HEK293 (cell line): ENCODE results near the gene SMIM1.

Experiments used
- CTCF ChIA-PET: fragments of 350-600 bp; formaldehyde crosslinking; extraction: SDS; loops from one replicate; lab custom pipeline; 2021; ENCODE audit warnings: antibody characterized with exemption; lab: Yijun Ruan, JAX
- POLR2A ChIA-PET: fragments of 300-600 bp; formaldehyde crosslinking; extraction: SDS; loops from one replicate; lab custom pipeline; 2020; ENCODE audit warnings: antibody characterized with exemption, inconsistent platforms; lab: Yijun Ruan, JAX
- H3K27ac ChIP-seq: fragments of 200-500 bp; sonication (Bioruptor generic); 2 replicates; pipeline ENCODE4 v1.5.1; 2014; ENCODE audit warnings: low read depth, low read length, control low read depth, inconsistent platforms; ENCODE audit errors: extremely low read depth
- H3K36me3 ChIP-seq, 2 experiments: fragments of 200-500 bp in 1 of 2; sonication (Bioruptor generic) in 1 of 2; 1 replicate in 1 of 2; 2 replicates in 1 of 2; pipeline ENCODE4 v1.5.1; 2014 to 2017; ENCODE audit warnings: inconsistent platforms in 2 of 2, low read length in 2 of 2; ENCODE audit not compliant: control insufficient read depth in 2 of 2, insufficient read depth in 1 of 2
- H3K4me1 ChIP-seq: fragments of 200-500 bp; sonication (Bioruptor generic); 2 replicates; pipeline ENCODE4 v1.5.1; 2014; ENCODE audit warnings: mild to moderate bottlenecking, low read length, inconsistent platforms; ENCODE audit not compliant: control insufficient read depth, insufficient read depth
- H3K4me3 ChIP-seq: 2 replicates; pipeline ENCODE4 v1.5.1; 2011; ENCODE audit warnings: low read depth, mild to moderate bottlenecking, control low read depth, low read length, moderate library complexity
- H3K9me3 ChIP-seq: fragments of 200-500 bp; sonication (Bioruptor generic); 2 replicates; pipeline ENCODE4 v1.5.1; 2014; ENCODE audit warnings: low read depth, low read length, inconsistent platforms; ENCODE audit not compliant: control insufficient read depth, insufficient read depth
- GLIS1 ChIP-seq: fragments of 450-650 bp; formaldehyde crosslinking; IDR thresholded peaks from 2 replicates; pipeline ENCODE4 v1.5.1; 2016; ENCODE audit warnings: missing biosample characterization, missing genetic modification characterization
- GLIS2 ChIP-seq: fragments of 450-650 bp; formaldehyde crosslinking; IDR thresholded peaks from 2 replicates; pipeline ENCODE4 v1.5.1; 2016; ENCODE audit warnings: missing biosample characterization, missing genetic modification characterization
- KLF1 ChIP-seq: fragments of 450-650 bp; formaldehyde crosslinking; IDR thresholded peaks from 2 replicates; pipeline ENCODE4 v1.5.1; 2016; ENCODE audit warnings: missing biosample characterization, missing genetic modification characterization
- KLF16 ChIP-seq: fragments of 450-650 bp; formaldehyde crosslinking; IDR thresholded peaks from 2 replicates; pipeline ENCODE4 v1.5.1; 2017; ENCODE audit warnings: missing biosample characterization, missing genetic modification characterization
- KLF17 ChIP-seq: fragments of 450-650 bp; formaldehyde crosslinking; IDR thresholded peaks from 2 replicates; pipeline ENCODE4 v1.5.1; 2016; ENCODE audit warnings: missing biosample characterization, missing genetic modification characterization
- KLF9 ChIP-seq: fragments of 450-650 bp; formaldehyde crosslinking; IDR thresholded peaks from 2 replicates; pipeline ENCODE4 v1.5.1; 2016; ENCODE audit warnings: missing biosample characterization, missing genetic modification characterization, low read depth
- PRDM1 ChIP-seq: fragments of 450-650 bp; formaldehyde crosslinking; IDR thresholded peaks from 2 replicates; pipeline ENCODE4; 2016; ENCODE audit warnings: missing biosample characterization, missing genetic modification characterization
- ZBTB48 ChIP-seq: fragments of 450-650 bp; formaldehyde crosslinking; IDR thresholded peaks from 2 replicates; pipeline ENCODE4 v1.5.1; 2016; ENCODE audit warnings: missing biosample characterization, missing genetic modification characterization
- ZBTB8A ChIP-seq: fragments of 450-650 bp; formaldehyde crosslinking; IDR thresholded peaks from 2 replicates; pipeline ENCODE4 v1.5.1; 2016; ENCODE audit warnings: missing biosample characterization, missing genetic modification characterization
- ZFP69B ChIP-seq: fragments of 450-650 bp; formaldehyde crosslinking; IDR thresholded peaks from 2 replicates; pipeline ENCODE4 v1.5.1; 2016; ENCODE audit warnings: missing biosample characterization, missing genetic modification characterization
- ZIC2 ChIP-seq: fragments of 450-650 bp; formaldehyde crosslinking; IDR thresholded peaks from 2 replicates; pipeline ENCODE4 v1.5.1; 2016; ENCODE audit warnings: missing biosample characterization, missing genetic modification characterization
- ZNF335 ChIP-seq: fragments of 450-650 bp; formaldehyde crosslinking; conservative IDR thresholded peaks from 2 replicates; pipeline ENCODE4 v1.5.1; 2016; ENCODE audit warnings: missing biosample characterization, missing genetic modification characterization
- ZNF391 ChIP-seq: fragments of 450-650 bp; formaldehyde crosslinking; IDR thresholded peaks from 2 replicates; pipeline ENCODE4 v1.5.1; 2016; ENCODE audit warnings: low read depth, missing biosample characterization, missing genetic modification characterization, borderline replicate concordance
- ZNF518A ChIP-seq: fragments of 450-650 bp; formaldehyde crosslinking; conservative IDR thresholded peaks from 2 replicates; pipeline ENCODE4 v1.5.1; 2016; ENCODE audit warnings: low read depth, missing biosample characterization, missing genetic modification characterization
- ZNF624 ChIP-seq: fragments of 450-650 bp; formaldehyde crosslinking; IDR thresholded peaks from 2 replicates; pipeline ENCODE4 v1.5.1; 2017; ENCODE audit warnings: missing biosample characterization, missing genetic modification characterization
- ZNF629 ChIP-seq: fragments of 450-650 bp; formaldehyde crosslinking; IDR thresholded peaks from 2 replicates; pipeline ENCODE4 v1.5.1; 2017; ENCODE audit warnings: missing biosample characterization, missing genetic modification characterization
- ZNF670 ChIP-seq: fragments of 450-650 bp; formaldehyde crosslinking; IDR thresholded peaks from 2 replicates; pipeline ENCODE4 v1.5.1; 2016; ENCODE audit warnings: missing biosample characterization, missing genetic modification characterization, low read depth
- ZNF76 ChIP-seq: fragments of 450-650 bp; formaldehyde crosslinking; IDR thresholded peaks from 2 replicates; pipeline ENCODE4; 2016; ENCODE audit warnings: low read depth, missing biosample characterization, missing genetic modification characterization, borderline replicate concordance
- ZNF776 ChIP-seq: fragments of 450-650 bp; formaldehyde crosslinking; IDR thresholded peaks from 2 replicates; pipeline ENCODE4 v1.5.0; 2017; ENCODE audit warnings: missing biosample characterization, missing genetic modification characterization, borderline replicate concordance
- ZSCAN16 ChIP-seq: fragments of 450-650 bp; formaldehyde crosslinking; IDR thresholded peaks from 2 replicates; pipeline ENCODE4 v1.5.1; 2016; ENCODE audit warnings: missing biosample characterization, missing genetic modification characterization
- ZSCAN5A ChIP-seq: fragments of 450-650 bp; formaldehyde crosslinking; IDR thresholded peaks from 2 replicates; pipeline ENCODE4 v1.5.1; 2016; ENCODE audit warnings: missing biosample characterization, missing genetic modification characterization
- TF ChIP-seq, protein P1 (sequence below): fragments of 450-650 bp; formaldehyde crosslinking; IDR thresholded peaks from 2 replicates; pipeline ENCODE4 v1.5.1; 2016; ENCODE audit warnings: missing biosample characterization, missing genetic modification characterization

The SMIM1 gene

DNA sequence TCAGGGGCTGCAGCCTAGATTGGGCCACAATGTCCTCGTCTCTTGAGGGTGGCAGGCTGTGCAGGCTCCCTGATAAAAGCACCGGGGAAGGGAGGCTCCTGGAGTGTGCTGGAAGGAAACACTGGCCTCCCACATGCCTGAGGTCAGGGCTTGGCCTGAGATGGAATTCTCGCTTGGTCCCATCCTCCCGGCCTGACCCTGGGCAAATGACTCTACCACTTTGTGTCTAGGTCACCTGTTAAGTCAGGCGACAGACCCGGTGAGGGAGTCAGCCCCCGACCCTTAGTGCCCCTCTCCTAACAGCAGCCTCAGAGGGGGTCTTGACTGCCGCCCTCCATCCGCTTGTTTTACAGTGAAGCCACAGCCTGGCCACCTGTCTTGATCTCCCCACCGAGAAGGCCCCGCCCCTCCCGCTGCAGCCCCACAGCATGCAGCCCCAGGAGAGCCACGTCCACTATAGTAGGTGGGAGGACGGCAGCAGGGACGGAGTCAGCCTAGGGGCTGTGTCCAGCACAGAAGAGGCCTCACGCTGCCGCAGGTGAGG is 2.5 kb downstream of the SMIM1 start:
- POLR2A ChIA-PET = interaction anchor here (1.5 to 2.0 kb wide), 3 partner anchors 14 to 21 kb away, joined by 3 to 7 read pairs (median 5); partner anchors contain the start of gene LRRC47
- TF ChIP-seq GLIS1 (tag by site-specific recombination) = peak; percentile 43; the same call in 1 of the 2 replicates
- TF ChIP-seq ZNF624 (tag by site-specific recombination) = no peak
- Histone ChIP-seq H3K9me3 (no peaks in the 10 kb centered on the region), H3K36me3 (peaks cover 0 to 22% of the 10 kb centered on the region in 2 experiments; a peak in 1 of 3 replicates), H3K4me3 (no peak overlapping the region), H3K27ac (no peak overlapping the region), H3K4me1 (no peaks in the 10 kb centered on the region)
- CTCF ChIA-PET = interaction anchor here (1.4 to 2.0 kb wide), 3 partner anchors 10 to 27 kb away, joined by 3 to 10 read pairs (median 4); no protein-coding TSS in a partner anchor

- ChIA-PET CTCF (interaction anchor here (0.6 to 2.0 kb wide), 7 partner anchors 9 to 354 kb away, joined by 3 to 10 read pairs (median 3); no protein-coding TSS in a partner anchor), POLR2A (interaction anchor here (1.5 to 2.0 kb wide), 3 partner anchors 14 to 21 kb away, joined by 3 to 7 read pairs (median 5); partner anchors contain the start of gene LRRC47)
- Histone ChIP-seq H3K27ac (no peak overlapping the region), H3K36me3 (peaks cover 0 to 28% of the 10 kb centered on the region in 2 experiments; a peak in 2 of 3 replicates), H3K9me3 (no peaks in the 10 kb centered on the region), H3K4me1 (no peaks in the 10 kb centered on the region), H3K4me3 (no peak overlapping the region)
- TF ChIP-seq GLIS2 (tag by site-specific recombination) (peak; percentile 66), ZNF391 (tag by site-specific recombination) (0 out of 2 replicates have a peak, but pooled peaks have one; percentile 58), KLF17 (tag by site-specific recombination) (peak; percentile 73; the same call in 1 of the 2 replicates), ZNF670 (tag by site-specific recombination) (no peak), PRDM1 (no peak), ZIC2 (tag by site-specific recombination) (peak; percentile 55), KLF9 (tag by site-specific recombination) (peak; percentile 77), ZSCAN16 (0 out of 2 replicates have a peak, but pooled peaks have one; percentile 53), ZNF76 (tag by site-specific recombination) (peak; percentile 17; the same call in 1 of the 2 replicates), ZNF518A (tag by site-specific recombination) (no peak), ZNF629 (tag by site-specific recombination) (no peak), ZSCAN5A (no peak), ZNF335 (tag by site-specific recombination) (peak; percentile 34; the same call in 1 of the 2 replicates), ZBTB8A (tag by site-specific recombination) (peak; percentile 52), KLF1 (tag by site-specific recombination) (peak; percentile 81), ZBTB48 (tag by site-specific recombination) (peak; percentile 32; the same call in 1 of the 2 replicates), ZFP69B (tag by site-specific recombination) (peak; percentile 90), ZNF776 (tag by site-specific recombination) (no peak), KLF16 (tag by site-specific recombination) (peak; percentile 73; the same call in 1 of the 2 replicates), GLIS1 (tag by site-specific recombination) (peak; percentile 73)
- TF ChIP-seq, protein P1, sequence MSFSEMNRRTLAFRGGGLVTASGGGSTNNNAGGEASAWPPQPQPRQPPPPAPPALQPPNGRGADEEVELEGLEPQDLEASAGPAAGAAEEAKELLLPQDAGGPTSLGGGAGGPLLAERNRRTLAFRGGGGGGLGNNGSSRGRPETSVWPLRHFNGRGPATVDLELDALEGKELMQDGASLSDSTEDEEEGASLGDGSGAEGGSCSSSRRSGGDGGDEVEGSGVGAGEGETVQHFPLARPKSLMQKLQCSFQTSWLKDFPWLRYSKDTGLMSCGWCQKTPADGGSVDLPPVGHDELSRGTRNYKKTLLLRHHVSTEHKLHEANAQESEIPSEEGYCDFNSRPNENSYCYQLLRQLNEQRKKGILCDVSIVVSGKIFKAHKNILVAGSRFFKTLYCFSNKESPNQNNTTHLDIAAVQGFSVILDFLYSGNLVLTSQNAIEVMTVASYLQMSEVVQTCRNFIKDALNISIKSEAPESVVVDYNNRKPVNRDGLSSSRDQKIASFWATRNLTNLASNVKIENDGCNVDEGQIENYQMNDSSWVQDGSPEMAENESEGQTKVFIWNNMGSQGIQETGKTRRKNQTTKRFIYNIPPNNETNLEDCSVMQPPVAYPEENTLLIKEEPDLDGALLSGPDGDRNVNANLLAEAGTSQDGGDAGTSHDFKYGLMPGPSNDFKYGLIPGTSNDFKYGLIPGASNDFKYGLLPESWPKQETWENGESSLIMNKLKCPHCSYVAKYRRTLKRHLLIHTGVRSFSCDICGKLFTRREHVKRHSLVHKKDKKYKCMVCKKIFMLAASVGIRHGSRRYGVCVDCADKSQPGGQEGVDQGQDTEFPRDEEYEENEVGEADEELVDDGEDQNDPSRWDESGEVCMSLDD (tag by site-specific recombination) = peak; percentile 71; the same call in 1 of the 2 replicates
Measured at GRCh38 chr1:3775490-3776230, 3.1 kb downstream of the SMIM1 start.
